ENCODE measurements around the gene NDUFAF8. TPM values are rescaled to one million over a fixed set of nuclear protein-coding genes. Genes with fewer than 3 reads are reported as not detected.

NDUFAF8 gene, protein sequence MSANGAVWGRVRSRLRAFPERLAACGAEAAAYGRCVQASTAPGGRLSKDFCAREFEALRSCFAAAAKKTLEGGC
- total RNA-seq, result 10 to 100 TPM; 61.1 to 63.4 TPM
- polyA plus RNA-seq (ENCODE audit: insufficient read depth, low read depth, low replicate concordance), result 62.5 TPM
- long read RNA-seq, donor 1, transcript NDUFAF8-201 (3 exons, 615 nt), result major isoform, 38 of 40 reads
- long read RNA-seq, donor 1, partial matches to known transcripts, result 0 of 40 reads
- long read RNA-seq, donor 1, other reads (novel, unspliced or antisense), result 0 of 40 reads
- long read RNA-seq, donor 2, transcript NDUFAF8-201 (3 exons, 615 nt), result major isoform, 22 of 23 reads
- long read RNA-seq, donor 2, partial matches to known transcripts, result 0 of 23 reads
- long read RNA-seq, donor 2, other reads (novel, unspliced or antisense), result 0 of 23 reads

DNA sequence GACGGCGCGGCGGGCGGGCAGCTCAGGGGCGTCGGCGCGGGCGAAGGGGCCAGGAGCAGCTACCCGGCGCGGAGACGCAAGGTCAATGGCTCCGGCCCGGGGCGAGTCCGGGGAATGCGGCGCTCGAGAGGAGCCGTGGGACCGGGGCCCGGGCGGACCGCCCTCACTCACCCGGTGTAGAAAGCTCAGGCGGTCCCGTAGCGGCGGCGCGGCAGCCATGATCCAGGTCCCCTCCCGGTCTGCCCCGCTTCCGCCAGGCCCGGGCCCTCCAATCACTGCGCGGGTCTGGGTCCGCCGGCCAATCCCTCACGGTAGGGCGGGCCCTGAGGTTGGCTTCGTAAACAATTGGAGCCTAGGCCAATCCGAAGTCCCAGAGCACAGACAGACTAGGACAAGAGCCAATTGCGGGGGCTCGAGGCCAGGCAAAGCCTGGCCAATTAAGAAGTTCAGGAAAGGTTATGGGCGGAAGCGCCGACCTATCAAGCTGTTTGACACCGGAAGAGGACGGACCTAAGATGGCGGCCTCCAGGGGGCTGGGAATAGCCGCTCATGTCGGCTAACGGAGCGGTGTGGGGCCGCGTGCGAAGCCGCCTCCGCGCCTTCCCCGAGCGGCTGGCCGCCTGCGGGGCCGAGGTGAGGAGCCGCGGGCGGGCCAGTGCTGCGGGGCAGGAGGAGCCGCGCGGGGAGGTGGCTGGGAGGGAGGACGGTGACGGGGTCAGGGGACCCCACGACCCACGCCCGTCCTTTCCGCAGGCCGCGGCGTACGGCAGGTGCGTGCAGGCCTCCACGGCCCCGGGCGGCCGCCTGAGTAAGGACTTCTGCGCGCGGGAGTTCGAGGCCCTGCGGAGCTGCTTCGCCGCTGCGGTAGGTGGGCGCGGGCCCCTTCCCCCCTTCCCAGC, at the start of gene NDUFAF8, which contains the start of gene TEPSIN:
NDUFAF8 (plus strand) TSS at position 504 of the 899 bp plus-strand sequence; CDS start at position 550, 46 bp downstream.
TEPSIN (minus strand) TSS at position 241 of the 899 bp plus-strand sequence; CDS start at position 219, 22 bp downstream.
- peak within 1 kb of the TSS; percentile 96 to 97 for H3K4me3 ChIP-seq
- H3K9me3 ChIP-seq, result no peaks in the 10 kb centered on the region
- whole genome bisulfite sequencing, 2 donors, result 1% methylated on average over 12 to 85 of the region's 100 CpGs
- DNase-seq, result peak; percentile 100
- H3K4me1 ChIP-seq, result peaks cover 23% of the 10 kb centered on the region
- H3K27me3 ChIP-seq, result no peaks in the 10 kb centered on the region
- no peaks in the 10 kb centered on the region for H3K36me3 ChIP-seq (ENCODE audit: low read depth, missing control alignments)
- H3K27ac ChIP-seq, result peak within 1 kb of the TSS; percentile 81 to 85
- intact Hi-C loops (cut with DNase I; ENCODE audit: low total_unique reads), result no loop called here
- TF ChIP-seq POLR2A (IDR thresholded peaks at IDR 0.05), result no peak
- TF ChIP-seq, protein P1, sequence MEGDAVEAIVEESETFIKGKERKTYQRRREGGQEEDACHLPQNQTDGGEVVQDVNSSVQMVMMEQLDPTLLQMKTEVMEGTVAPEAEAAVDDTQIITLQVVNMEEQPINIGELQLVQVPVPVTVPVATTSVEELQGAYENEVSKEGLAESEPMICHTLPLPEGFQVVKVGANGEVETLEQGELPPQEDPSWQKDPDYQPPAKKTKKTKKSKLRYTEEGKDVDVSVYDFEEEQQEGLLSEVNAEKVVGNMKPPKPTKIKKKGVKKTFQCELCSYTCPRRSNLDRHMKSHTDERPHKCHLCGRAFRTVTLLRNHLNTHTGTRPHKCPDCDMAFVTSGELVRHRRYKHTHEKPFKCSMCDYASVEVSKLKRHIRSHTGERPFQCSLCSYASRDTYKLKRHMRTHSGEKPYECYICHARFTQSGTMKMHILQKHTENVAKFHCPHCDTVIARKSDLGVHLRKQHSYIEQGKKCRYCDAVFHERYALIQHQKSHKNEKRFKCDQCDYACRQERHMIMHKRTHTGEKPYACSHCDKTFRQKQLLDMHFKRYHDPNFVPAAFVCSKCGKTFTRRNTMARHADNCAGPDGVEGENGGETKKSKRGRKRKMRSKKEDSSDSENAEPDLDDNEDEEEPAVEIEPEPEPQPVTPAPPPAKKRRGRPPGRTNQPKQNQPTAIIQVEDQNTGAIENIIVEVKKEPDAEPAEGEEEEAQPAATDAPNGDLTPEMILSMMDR (IDR thresholded peaks at IDR 0.05), result no peak

- Histone ChIP-seq H3K9me3 (no peaks in the 10 kb centered on the region), H3K27ac (no peak overlapping the region), H3K4me1 (no peaks in the 10 kb centered on the region), H3K36me3 (ENCODE audit: low read depth, missing control alignments) (no peaks in the 10 kb centered on the region), H3K27me3 (no peaks in the 10 kb centered on the region), H3K4me3 (no peak overlapping the region)
- WGBS, 2 donors, result 63 to 83% methylated on average over 9 to 23 of the region's 27 CpGs
- no peak for TF ChIP-seq POLR2A (IDR thresholded peaks at IDR 0.05)
- TF ChIP-seq, protein P1 (IDR thresholded peaks at IDR 0.05), result no peak
- DNase-seq, result peak; percentile 34
- intact Hi-C loops (cut with DNase I; ENCODE audit: low total_unique reads), result no loop called here
These were observed 49.2 kb upstream of the NDUFAF8 start for GRCh38 chr17:81189670-81190530.

DNA sequence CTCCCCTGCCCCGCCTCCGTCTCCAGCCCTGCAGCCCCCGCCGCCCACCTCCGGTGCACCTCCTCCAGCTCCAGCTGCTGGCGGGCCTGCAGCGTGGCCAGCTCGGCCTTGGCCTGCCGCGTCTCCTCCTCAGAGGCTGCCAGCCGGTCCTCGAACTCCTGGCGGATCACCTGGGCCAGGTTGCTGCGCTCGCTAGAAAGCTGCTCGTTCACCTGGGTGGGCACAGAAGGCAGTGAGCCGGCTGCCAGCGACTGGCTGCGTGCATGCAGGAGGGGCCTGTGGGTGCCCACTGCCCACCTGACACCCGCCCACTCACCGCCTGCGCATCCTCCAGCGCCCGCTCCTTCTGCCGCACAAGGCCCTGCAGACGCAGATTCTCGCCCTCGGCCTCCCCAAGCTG, 48.5 kb upstream of the NDUFAF8 start:
- H3K36me3 ChIP-seq (ENCODE audit: low read depth, missing control alignments), result no peaks in the 10 kb centered on the region
- DNase-seq, result no peak
- no peaks in the 10 kb centered on the region for H3K27me3 ChIP-seq
- 91 to 93% methylated on average over 25 to 28 of the region's 28 CpGs for WGBS, 2 donors
- intact Hi-C loops (cut with DNase I; ENCODE audit: low total_unique reads), result no loop called here
- TF ChIP-seq POLR2A (IDR thresholded peaks at IDR 0.05), result no peak
- TF ChIP-seq, protein P1 (IDR thresholded peaks at IDR 0.05), result no peak
- H3K9me3 ChIP-seq, result no peaks in the 10 kb centered on the region
- H3K27ac ChIP-seq, result no peak overlapping the region
- H3K4me3 ChIP-seq, result no peak overlapping the region
- no peaks in the 10 kb centered on the region for H3K4me1 ChIP-seq

- no peak for DNase-seq
- Histone ChIP-seq H3K27ac (no peak overlapping the region), H3K36me3 (ENCODE audit: low read depth, missing control alignments) (no peaks in the 10 kb centered on the region), H3K4me1 (no peaks in the 10 kb centered on the region), H3K4me3 (no peak overlapping the region), H3K9me3 (no peaks in the 10 kb centered on the region), H3K27me3 (no peaks in the 10 kb centered on the region)
- 87 to 91% methylated on average over 20 of the region's 20 CpGs for WGBS, 2 donors
- intact Hi-C loops (cut with DNase I; ENCODE audit: low total_unique reads), result no loop called here
- TF ChIP-seq POLR2A (IDR thresholded peaks at IDR 0.05), result no peak
- TF ChIP-seq, protein P1 (IDR thresholded peaks at IDR 0.05), result no peak
These were observed 48.0 kb upstream of the NDUFAF8 start for GRCh38 chr17:81191116-81191515.
